Ishikawa (cell line): ENCODE measurements around the gene ATP5PO.

Source experiments
- CEBPB ChIP-seq: IDR thresholded peaks from 2 replicates; pipeline ENCODE4 v1.6.1; 2012
- CREB1 ChIP-seq: IDR thresholded peaks from 2 replicates; pipeline ENCODE4 v1.6.1; 2012; ENCODE audit warnings: low read depth
- EGR1 ChIP-seq: IDR thresholded peaks from 2 replicates; pipeline ENCODE4 v1.6.1; 2012
- EP300 ChIP-seq: IDR thresholded peaks from 2 replicates; pipeline ENCODE4 v1.6.1; 2012; ENCODE audit warnings: borderline replicate concordance
- FOXM1 ChIP-seq: IDR thresholded peaks from 2 replicates; pipeline ENCODE4 v1.6.1; 2012; ENCODE audit warnings: low read depth, borderline replicate concordance
- NFIC ChIP-seq: IDR thresholded peaks from 2 replicates; pipeline ENCODE4 v1.6.1; 2012
- RAD21 ChIP-seq: IDR thresholded peaks from 2 replicates; pipeline ENCODE4 v1.6.1; 2012; ENCODE audit warnings: low read depth
- TAF1 ChIP-seq: IDR thresholded peaks from 2 replicates; pipeline ENCODE4 v1.6.1; 2012; ENCODE audit warnings: low read depth, mild to moderate bottlenecking
- TCF12 ChIP-seq: IDR thresholded peaks from 2 replicates; pipeline ENCODE4 v1.6.1; 2012; ENCODE audit warnings: low read depth
- TEAD4 ChIP-seq: IDR thresholded peaks from 2 replicates; pipeline ENCODE4 v1.6.1; 2012
- USF1 ChIP-seq: IDR thresholded peaks from 2 replicates; pipeline ENCODE4 v1.6.1; 2012
- YY1 ChIP-seq: IDR thresholded peaks from 2 replicates; pipeline ENCODE4 v1.6.1; 2012; ENCODE audit warnings: low read depth
- ZBTB7A ChIP-seq: IDR thresholded peaks from 2 replicates; pipeline ENCODE4 v1.6.1; 2012; ENCODE audit warnings: low read depth
- TF ChIP-seq, protein P1 (sequence below): IDR thresholded peaks from 2 replicates; pipeline ENCODE4 v1.6.1; 2012; ENCODE audit warnings: low read depth, mild to moderate bottlenecking
- TF ChIP-seq, protein P2 (sequence below): IDR thresholded peaks from 2 replicates; pipeline ENCODE4 v1.6.1; 2012

Gene ATP5PO

DNA sequence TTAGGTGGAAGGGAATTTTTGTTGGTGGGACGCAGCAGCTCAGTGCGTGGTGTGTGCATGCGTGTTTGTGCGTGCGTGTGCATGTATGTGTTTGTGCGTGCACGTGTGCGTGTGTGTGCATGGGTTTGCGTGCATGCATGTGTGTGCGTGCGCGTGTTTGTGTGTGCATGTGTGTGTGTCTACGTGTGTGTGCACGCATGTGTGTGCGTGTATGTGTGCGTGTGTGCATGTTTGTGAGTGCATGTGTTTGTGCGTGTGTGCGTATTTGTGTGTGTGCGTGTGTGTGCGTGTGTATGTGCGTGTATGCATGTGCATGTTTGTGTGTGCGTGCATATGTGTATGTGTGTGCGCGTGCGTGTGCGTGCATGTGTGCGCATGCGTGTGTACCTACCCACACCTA, 20.2 kb downstream of the ATP5PO start:
- TF ChIP-seq, protein P1, sequence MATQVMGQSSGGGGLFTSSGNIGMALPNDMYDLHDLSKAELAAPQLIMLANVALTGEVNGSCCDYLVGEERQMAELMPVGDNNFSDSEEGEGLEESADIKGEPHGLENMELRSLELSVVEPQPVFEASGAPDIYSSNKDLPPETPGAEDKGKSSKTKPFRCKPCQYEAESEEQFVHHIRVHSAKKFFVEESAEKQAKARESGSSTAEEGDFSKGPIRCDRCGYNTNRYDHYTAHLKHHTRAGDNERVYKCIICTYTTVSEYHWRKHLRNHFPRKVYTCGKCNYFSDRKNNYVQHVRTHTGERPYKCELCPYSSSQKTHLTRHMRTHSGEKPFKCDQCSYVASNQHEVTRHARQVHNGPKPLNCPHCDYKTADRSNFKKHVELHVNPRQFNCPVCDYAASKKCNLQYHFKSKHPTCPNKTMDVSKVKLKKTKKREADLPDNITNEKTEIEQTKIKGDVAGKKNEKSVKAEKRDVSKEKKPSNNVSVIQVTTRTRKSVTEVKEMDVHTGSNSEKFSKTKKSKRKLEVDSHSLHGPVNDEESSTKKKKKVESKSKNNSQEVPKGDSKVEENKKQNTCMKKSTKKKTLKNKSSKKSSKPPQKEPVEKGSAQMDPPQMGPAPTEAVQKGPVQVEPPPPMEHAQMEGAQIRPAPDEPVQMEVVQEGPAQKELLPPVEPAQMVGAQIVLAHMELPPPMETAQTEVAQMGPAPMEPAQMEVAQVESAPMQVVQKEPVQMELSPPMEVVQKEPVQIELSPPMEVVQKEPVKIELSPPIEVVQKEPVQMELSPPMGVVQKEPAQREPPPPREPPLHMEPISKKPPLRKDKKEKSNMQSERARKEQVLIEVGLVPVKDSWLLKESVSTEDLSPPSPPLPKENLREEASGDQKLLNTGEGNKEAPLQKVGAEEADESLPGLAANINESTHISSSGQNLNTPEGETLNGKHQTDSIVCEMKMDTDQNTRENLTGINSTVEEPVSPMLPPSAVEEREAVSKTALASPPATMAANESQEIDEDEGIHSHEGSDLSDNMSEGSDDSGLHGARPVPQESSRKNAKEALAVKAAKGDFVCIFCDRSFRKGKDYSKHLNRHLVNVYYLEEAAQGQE = no peak
- TF ChIP-seq FOXM1 (no peak), CEBPB (no peak), EP300 (no peak), USF1 (no peak), NFIC (no peak), TCF12 (no peak), CREB1 (no peak), TEAD4 (no peak), RAD21 (no peak), EGR1 (no peak), YY1 (no peak), ZBTB7A (no peak), TAF1 (no peak)
- TF ChIP-seq, protein P2, sequence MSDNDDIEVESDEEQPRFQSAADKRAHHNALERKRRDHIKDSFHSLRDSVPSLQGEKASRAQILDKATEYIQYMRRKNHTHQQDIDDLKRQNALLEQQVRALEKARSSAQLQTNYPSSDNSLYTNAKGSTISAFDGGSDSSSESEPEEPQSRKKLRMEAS = no peak

GRCh38 chr21:33894736-33895288, 20.8 kb downstream of the ATP5PO start:
- TF ChIP-seq TAF1 (no peak), NFIC (no peak), ZBTB7A (peak; percentile 76; the same call in 1 of the 2 replicates), YY1 (no peak), RAD21 (peak; percentile 88)

DNA sequence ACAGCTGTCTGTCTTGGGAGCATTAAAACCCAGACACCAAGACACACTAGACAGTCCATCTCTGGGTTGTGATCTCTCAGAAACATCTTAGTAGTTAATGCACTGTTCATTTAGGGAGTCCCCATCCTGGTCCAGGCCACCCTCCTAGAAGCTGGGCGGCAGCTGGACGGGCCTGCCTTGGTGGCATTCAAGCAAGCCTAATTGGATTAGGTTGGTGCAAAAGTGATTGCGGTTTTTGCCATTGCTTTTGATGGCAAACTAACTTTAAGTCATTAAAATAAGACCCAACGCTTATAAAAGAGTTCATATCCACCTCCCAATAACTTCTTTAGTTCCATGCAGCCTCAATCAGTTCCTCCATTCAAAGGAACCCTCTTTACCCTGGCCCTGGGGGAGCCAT, 21.7 kb downstream of the ATP5PO start:
- TF ChIP-seq FOXM1 (no peak), CREB1 (no peak), CEBPB (no peak), USF1 (no peak), EGR1 (no peak), YY1 (no peak), ZBTB7A (no peak)

DNA sequence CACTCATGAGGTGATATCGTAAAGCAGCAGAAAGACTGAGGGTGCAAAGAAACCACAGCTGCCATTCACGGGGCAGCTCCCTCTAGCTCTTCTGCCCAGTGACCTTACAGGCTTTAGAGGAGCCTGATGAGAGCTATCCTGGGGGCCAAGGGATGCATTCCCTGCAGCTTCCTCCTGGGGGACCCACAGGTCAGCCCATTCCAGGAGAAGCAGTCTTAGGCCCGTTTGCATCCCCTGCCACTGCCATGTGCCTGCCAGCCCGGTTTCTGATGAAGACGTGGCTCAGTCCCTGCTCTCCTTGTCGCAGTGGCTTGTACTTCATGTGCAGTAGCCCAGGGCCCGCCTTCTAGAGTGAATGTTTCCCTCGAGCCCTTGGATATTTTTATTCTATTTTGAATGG, 22.8 kb downstream of the ATP5PO start:
- TF ChIP-seq RAD21 = peak; percentile 25; the same call in 1 of the 2 replicates
- no peak for TF ChIP-seq YY1
- TF ChIP-seq CEBPB = no peak

DNA sequence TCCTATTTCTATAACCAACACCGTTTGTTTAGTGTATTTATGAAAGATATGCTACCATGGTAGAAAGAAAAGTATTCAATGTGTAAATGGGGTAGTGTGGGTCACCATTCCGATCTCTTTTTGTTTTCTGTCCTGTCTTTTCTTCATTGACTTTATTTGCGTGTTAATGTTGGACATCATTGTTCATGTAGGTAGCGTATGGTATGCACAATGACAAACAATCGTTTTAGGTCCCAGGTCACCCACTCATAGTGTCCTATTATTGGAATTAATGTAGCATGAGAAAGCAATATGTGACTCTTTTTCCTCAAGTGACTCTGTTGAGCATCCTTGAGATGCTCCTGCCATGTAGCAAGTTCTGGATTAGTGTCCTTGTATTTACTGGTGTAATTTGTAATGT, 25.4 kb downstream of the ATP5PO start:
- no peak for TF ChIP-seq EGR1
- no peak for TF ChIP-seq FOXM1
- TF ChIP-seq EP300 = no peak
- TF ChIP-seq, protein P2 = no peak
- no peak for TF ChIP-seq TEAD4
- no peak for TF ChIP-seq USF1
- TF ChIP-seq, protein P1 = no peak
- no peak for TF ChIP-seq CREB1
- TF ChIP-seq CEBPB = no peak
- no peak for TF ChIP-seq YY1
- TF ChIP-seq NFIC = no peak
- no peak for TF ChIP-seq TAF1
- TF ChIP-seq RAD21 = no peak
- no peak for TF ChIP-seq ZBTB7A
- no peak for TF ChIP-seq TCF12

- TF ChIP-seq EGR1 = no peak
- TF ChIP-seq, protein P1 = no peak
- TF ChIP-seq ZBTB7A = no peak
- TF ChIP-seq TCF12 = no peak
- TF ChIP-seq NFIC = no peak
- TF ChIP-seq, protein P2 = no peak
- TF ChIP-seq FOXM1 = no peak
- no peak for TF ChIP-seq TEAD4
- no peak for TF ChIP-seq CREB1
- TF ChIP-seq RAD21 = no peak
- TF ChIP-seq EP300 = no peak
- TF ChIP-seq YY1 = no peak
- no peak for TF ChIP-seq TAF1
- no peak for TF ChIP-seq CEBPB
- no peak for TF ChIP-seq USF1
These were observed 29.3 kb downstream of the ATP5PO start for GRCh38 chr21:33886321-33886720.
